GM12878 (cell line): ENCODE measurements around the gene STRIP2. TPM values are rescaled to one million over a fixed set of nuclear protein-coding genes. Genes with fewer than 3 reads are reported as not detected.

ENCODE experiments used
- ATAC-seq: fragments of 200-7000 bp; cut with Tn5 transposase; 3 replicates; pipeline ENCODE4 v1.9.1; 2020; ENCODE audit warnings: mild to moderate bottlenecking, moderate library complexity
- BruUV-seq: library from RNA; stranded (reverse); fragments of 400-500 nt; replicated peaks from 2 replicates; lab custom pipeline; 2021; lab: Mats Ljungman, UMichigan
- CTCF ChIA-PET: fragments of 300-600 bp; sonication (Branson Sonifier 250); formaldehyde crosslinking; extraction: SDS; loops from one replicate; lab custom pipeline; 2021; ENCODE audit warnings: inconsistent platforms; lab: Yijun Ruan, JAX
- POLR2A ChIA-PET: fragments of 350-600 bp; formaldehyde crosslinking; extraction: SDS; loops from one replicate; lab custom pipeline; 2021; ENCODE audit warnings: inconsistent platforms; lab: Charles Lee
- RAD21 ChIA-PET: fragments of 300-600 bp; sonication (Branson Sonifier 250); formaldehyde crosslinking; loops from one replicate; lab custom pipeline; 2023; ENCODE audit warnings: antibody characterized with exemption; ENCODE audit not compliant: unreplicated experiment; lab: Charles Lee
- SMC1A ChIA-PET: fragments of 300-600 bp; sonication (Branson Sonifier 250); formaldehyde crosslinking; loops from one replicate; lab custom pipeline; 2023; ENCODE audit not compliant: unreplicated experiment, uncharacterized antibody; lab: Charles Lee
- DNase-seq: peaks from one replicate; pipeline ENCODE4 v3.0.0-alpha.2; 2011; ENCODE audit warnings: low read depth, low spot score
- FAIRE-seq: peaks from 3 replicates; lab custom pipeline; 2011; peaks lifted over from hg19 to GRCh38; lab: Jason Lieb, UNC
- H2AFZ ChIP-seq: 2 replicates; pipeline ENCODE4 v1.6.0; 2011; ENCODE audit warnings: low read depth, low read length, control low read depth; ENCODE audit not compliant: control insufficient read depth
- H3K27ac ChIP-seq: 2 replicates; pipeline ENCODE4 v1.5.1; 2011; ENCODE audit warnings: control low read depth; ENCODE audit not compliant: control insufficient read depth, insufficient read depth
- H3K27me3 ChIP-seq, 2 experiments: replicated peaks in 1 of 2; 2 replicates each; pipeline versions ENCODE4 v1.6.0 to v1.6.1; 2011; ENCODE audit warnings: low read length in 1 of 2; ENCODE audit not compliant: control insufficient read depth in 2 of 2, insufficient read depth in 2 of 2
- H3K36me3 ChIP-seq, 2 experiments: 2 replicates each; pipeline ENCODE4 v1.5.1; 2011; ENCODE audit warnings: low read length in 1 of 2; ENCODE audit not compliant: control insufficient read depth in 2 of 2, insufficient read depth in 2 of 2
- H3K4me1 ChIP-seq: 2 replicates; pipeline ENCODE4 v1.6.1; 2011; ENCODE audit warnings: mild to moderate bottlenecking, low read length, moderate library complexity, mixed read lengths; ENCODE audit not compliant: control insufficient read depth, insufficient read depth
- H3K4me2 ChIP-seq: 2 replicates; pipeline ENCODE4 v1.6.0; 2011; ENCODE audit warnings: control low read depth; ENCODE audit not compliant: control insufficient read depth, insufficient read depth
- H3K4me3 ChIP-seq: fragments of 200-600 bp; sonication (generic); 2 replicates; pipeline ENCODE4 v1.5.1; 2016
- H3K79me2 ChIP-seq: 2 replicates; pipeline ENCODE4 v1.6.0; 2011; ENCODE audit warnings: low read length; ENCODE audit not compliant: control insufficient read depth, insufficient read depth
- H3K9ac ChIP-seq: 2 replicates; pipeline ENCODE4 v1.8.0; 2011; ENCODE audit warnings: low read length, control low read depth, mixed read lengths; ENCODE audit not compliant: control insufficient read depth, insufficient read depth
- H3K9me3 ChIP-seq: replicated peaks from 3 replicates; pipeline ENCODE4 v1.5.1; 2011; ENCODE audit warnings: mild to moderate bottlenecking, low read length; ENCODE audit not compliant: control insufficient read depth, insufficient read depth
- H4K20me1 ChIP-seq: 2 replicates; pipeline ENCODE4 v1.6.0; 2011; ENCODE audit not compliant: control insufficient read depth, insufficient read depth
- CEBPB ChIP-seq, 2 experiments: fragments of 150-350 bp in 1 of 2; IDR thresholded peaks; 2 replicates each; pipeline ENCODE4 v1.6.1; 2012 to 2014; ENCODE audit warnings: low read depth in 2 of 2, low read length in 2 of 2, borderline replicate concordance in 1 of 2, inconsistent platforms in 1 of 2
- FOXM1 ChIP-seq: IDR thresholded peaks from 2 replicates; pipeline ENCODE4 v1.6.1; 2012; ENCODE audit warnings: low read depth, mild to moderate bottlenecking, inconsistent platforms, low read length, moderate library complexity
- JUNB ChIP-seq: IDR thresholded peaks from 2 replicates; pipeline ENCODE4 v1.6.1; 2016; ENCODE audit warnings: antibody characterized with exemption, mild to moderate bottlenecking
- MTA2 ChIP-seq: fragments of 450-650 bp; IDR thresholded peaks from 2 replicates; pipeline ENCODE4 v1.6.1; 2016; ENCODE audit warnings: low read depth, mild to moderate bottlenecking, moderate library complexity
- SP1 ChIP-seq: IDR thresholded peaks from one replicate; pipeline ENCODE4 v1.6.1; 2011; ENCODE audit warnings: low read depth, low read length
- TARDBP ChIP-seq: IDR thresholded peaks from 2 replicates; pipeline ENCODE4 v1.6.1; 2016; ENCODE audit warnings: borderline replicate concordance
- TCF7 ChIP-seq: IDR thresholded peaks from 2 replicates; pipeline ENCODE4 v1.6.1; 2014; ENCODE audit warnings: antibody characterized with exemption, borderline replicate concordance
- ZNF24 ChIP-seq: fragments of 450-650 bp; IDR thresholded peaks from 2 replicates; pipeline ENCODE4 v1.6.1; 2017; ENCODE audit warnings: antibody characterized with exemption, mild to moderate bottlenecking
- WGBS: methylation state at CpG from one replicate; pipeline ENCODE4 v1.1.6; 2016; ENCODE audit warnings: low lambda C conversion rate; ENCODE audit not compliant: insufficient replicate concordance, insufficient coverage; ENCODE audit errors: missing lambda C conversion rate; 5-methylcytosine and 5-hydroxymethylcytosine counted together
- in situ Hi-C: fragments of 300-500 bp; cut with MboI; formaldehyde crosslinking; loops from 9 replicates; pipeline ENCODE4 v1.14.3; 2018; ENCODE audit warnings: mixed read lengths
- intact Hi-C: fragments of 100-400 bp; cut with micrococcal nuclease; formaldehyde crosslinking; loops from one replicate; pipeline ENCODE4 v1.14.2; 2022; ENCODE audit not compliant: unreplicated experiment
- polyA plus RNA-seq, 11 experiments: library from polyadenylated mRNA; depleted of rRNA in 4 of 11; unstranded in 6 of 11; stranded (reverse) in 5 of 11; fragments of >200 nt; fragmentation: Nextera tagmentation in 4 of 11; fragmentation: Illumina TruSeq in 1 of 11; extraction: Ambion mirVana in 4 of 11; extraction: Trizol in 1 of 11; gene quantifications; 1 replicate in 1 of 11; 2 replicates in 10 of 11; pipeline versions ENCODE4 v1.2.1 to v1.2.3, GENCODE V29; 2011 to 2016; ENCODE audit warnings: inconsistent platforms in 2 of 11, missing spikeins in 2 of 11, low read depth in 1 of 11
- total RNA-seq, 4 experiments: library from RNA; depleted of rRNA in 3 of 4; stranded (reverse); fragments of >200 nt in 3 of 4; fragmentation: Illumina TruSeq in 1 of 4; extraction: Trizol in 1 of 4; gene quantifications; 2 replicates each; pipeline versions ENCODE4 v1.2.1 to v1.2.3, GENCODE V29; 2013 to 2021
- TF ChIP-seq, protein P1 (sequence below), 3 experiments: IDR thresholded peaks in 2 of 3; conservative IDR thresholded peaks in 1 of 3; 2 replicates each; pipeline ENCODE4 v1.5.1; 2011; ENCODE audit warnings: low read depth in 3 of 3, low read length in 3 of 3, mild to moderate bottlenecking in 3 of 3, control low read depth in 2 of 3, moderate library complexity in 2 of 3, inconsistent platforms in 1 of 3, mixed read lengths in 1 of 3; ENCODE audit not compliant: control insufficient read depth in 2 of 3, insufficient read depth in 1 of 3; ENCODE audit errors: extremely low read depth in 1 of 3

The STRIP2 gene
- total and polyA plus RNA-seq, 10 of the 15 experiments (the other 5 are each of a cell fraction or from before 2014, with no cell fraction given): 0.48 to 5.8 (median 1.8) TPM

DNA sequence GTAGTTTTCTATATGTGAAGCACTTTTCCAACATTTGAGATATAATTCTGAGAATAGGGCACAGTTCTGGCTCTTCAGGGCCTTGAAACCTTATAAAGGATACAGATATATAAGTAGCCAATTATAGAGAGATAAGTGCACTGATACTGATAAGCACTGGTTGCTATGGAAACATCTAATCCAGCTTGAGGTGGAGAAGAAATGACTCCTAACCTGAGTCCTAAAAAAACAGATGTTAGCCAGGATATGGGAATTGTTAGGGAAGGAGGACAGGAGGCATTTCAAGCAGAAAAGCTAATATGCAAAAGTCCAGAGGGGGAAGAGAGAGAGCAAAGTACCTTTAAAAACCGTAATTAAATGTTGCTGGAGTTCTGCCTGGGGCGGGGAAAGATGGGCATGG, 30.8 kb downstream of the STRIP2 start:
- Histone ChIP-seq H3K4me2 (no peak overlapping the region), H2AFZ (no peak overlapping the region), H3K27me3 (no peaks in the 10 kb centered on the region), H3K9me3 (no peaks in the 10 kb centered on the region), H3K9ac (no peak overlapping the region), H3K4me3 (no peak overlapping the region), H3K36me3 (no peaks in the 10 kb centered on the region), H3K27ac (no peak overlapping the region), H3K4me1 (no peaks in the 10 kb centered on the region), H3K79me2 (no peaks in the 10 kb centered on the region), H4K20me1 (no peaks in the 10 kb centered on the region)
- FAIRE-seq: no peak
- intact Hi-C loops: no loop called here
- 96% methylated on average over 2 of the region's 2 CpGs for WGBS
- no peak for DNase-seq
- ATAC-seq: no peak
- POLR2A ChIA-PET: interaction anchor here (1.0 to 1.3 kb wide), 2 partner anchors 21 to 94 kb away, joined by 3 to 14 read pairs; no protein-coding TSS in a partner anchor
- BruUV-seq: no TSS peak
- SMC1A ChIA-PET: interaction anchor here (1.0 to 11.7 kb wide), 4 partner anchors 63 to 122 kb away, joined by 3 to 165 read pairs (median 4); no protein-coding TSS in a partner anchor
- in situ Hi-C loops: no loop called here
- RAD21 ChIA-PET: interaction anchor here (0.7 to 1.5 kb wide), 3 partner anchors 64 to 122 kb away, joined by 3 read pairs; no protein-coding TSS in a partner anchor
- TF ChIP-seq FOXM1 (no peak), ZNF24 (no peak), TARDBP (no peak), MTA2 (no peak), JUNB (no peak), TCF7 (no peak), CEBPB (IDR thresholded peaks at IDR 0.05; ENCODE audit: borderline replicate concordance in 1 of 2, low read depth in 2 of 2, low read length in 2 of 2) (no peak), SP1 (no peak)
- TF ChIP-seq, protein P1, sequence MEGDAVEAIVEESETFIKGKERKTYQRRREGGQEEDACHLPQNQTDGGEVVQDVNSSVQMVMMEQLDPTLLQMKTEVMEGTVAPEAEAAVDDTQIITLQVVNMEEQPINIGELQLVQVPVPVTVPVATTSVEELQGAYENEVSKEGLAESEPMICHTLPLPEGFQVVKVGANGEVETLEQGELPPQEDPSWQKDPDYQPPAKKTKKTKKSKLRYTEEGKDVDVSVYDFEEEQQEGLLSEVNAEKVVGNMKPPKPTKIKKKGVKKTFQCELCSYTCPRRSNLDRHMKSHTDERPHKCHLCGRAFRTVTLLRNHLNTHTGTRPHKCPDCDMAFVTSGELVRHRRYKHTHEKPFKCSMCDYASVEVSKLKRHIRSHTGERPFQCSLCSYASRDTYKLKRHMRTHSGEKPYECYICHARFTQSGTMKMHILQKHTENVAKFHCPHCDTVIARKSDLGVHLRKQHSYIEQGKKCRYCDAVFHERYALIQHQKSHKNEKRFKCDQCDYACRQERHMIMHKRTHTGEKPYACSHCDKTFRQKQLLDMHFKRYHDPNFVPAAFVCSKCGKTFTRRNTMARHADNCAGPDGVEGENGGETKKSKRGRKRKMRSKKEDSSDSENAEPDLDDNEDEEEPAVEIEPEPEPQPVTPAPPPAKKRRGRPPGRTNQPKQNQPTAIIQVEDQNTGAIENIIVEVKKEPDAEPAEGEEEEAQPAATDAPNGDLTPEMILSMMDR (IDR thresholded peaks at IDR 0.05 in 2 of 3, conservative IDR thresholded peaks at IDR 0.05 in 1 of 3; ENCODE audit: control insufficient read depth in 2 of 3, extremely low read depth in 1 of 3, insufficient read depth in 1 of 3, low read depth in 3 of 3, low read length in 3 of 3): no peak
- CTCF ChIA-PET: interaction anchor here (0.8 to 2.5 kb wide), 4 partner anchors 87 to 172 kb away, joined by 3 to 12 read pairs (median 4); no protein-coding TSS in a partner anchor
